ENCODE measurements around the gene SGMS1.
"Not testable (repeated sequence)": the region's sequence is repeated elsewhere in the genome, so short reads cannot be mapped to it uniquely, and the experiment has no call there.

SGMS1 gene

GRCh38 chr10:50286996-50287803 is 336.6 kb downstream of the SGMS1 start:
- no peak for DNase-seq

GRCh38 chr10:50286517-50286916 is 337.2 kb downstream of the SGMS1 start:
- DNase-seq, result no peak

DNA sequence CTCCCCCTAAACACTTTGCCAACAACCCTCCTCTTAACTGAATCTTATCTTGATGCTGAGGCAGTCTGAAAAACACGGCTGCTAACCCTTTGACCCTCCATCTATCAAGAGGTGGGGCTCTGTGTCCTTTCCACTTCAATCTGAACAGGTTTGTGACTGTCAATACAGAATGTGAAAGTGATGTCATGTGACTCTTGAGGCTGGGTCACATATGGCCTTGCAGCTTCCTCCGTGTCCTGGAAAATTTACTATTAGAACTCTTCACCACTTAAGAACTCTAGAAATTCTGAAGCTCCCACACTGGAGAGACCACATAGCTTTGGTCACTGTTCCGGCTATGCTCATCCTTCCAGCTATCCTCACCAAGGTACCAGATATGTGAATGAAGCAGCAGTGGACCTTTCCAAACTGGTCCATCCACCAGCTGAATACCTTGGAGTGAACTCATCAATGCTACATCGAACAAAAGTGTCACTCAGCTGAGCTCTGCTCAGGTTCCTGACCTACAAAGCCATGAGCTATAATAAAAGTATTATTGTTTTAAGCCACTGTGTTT is 341.7 kb downstream of the SGMS1 start:
- DNase-seq, result no peak

DNA sequence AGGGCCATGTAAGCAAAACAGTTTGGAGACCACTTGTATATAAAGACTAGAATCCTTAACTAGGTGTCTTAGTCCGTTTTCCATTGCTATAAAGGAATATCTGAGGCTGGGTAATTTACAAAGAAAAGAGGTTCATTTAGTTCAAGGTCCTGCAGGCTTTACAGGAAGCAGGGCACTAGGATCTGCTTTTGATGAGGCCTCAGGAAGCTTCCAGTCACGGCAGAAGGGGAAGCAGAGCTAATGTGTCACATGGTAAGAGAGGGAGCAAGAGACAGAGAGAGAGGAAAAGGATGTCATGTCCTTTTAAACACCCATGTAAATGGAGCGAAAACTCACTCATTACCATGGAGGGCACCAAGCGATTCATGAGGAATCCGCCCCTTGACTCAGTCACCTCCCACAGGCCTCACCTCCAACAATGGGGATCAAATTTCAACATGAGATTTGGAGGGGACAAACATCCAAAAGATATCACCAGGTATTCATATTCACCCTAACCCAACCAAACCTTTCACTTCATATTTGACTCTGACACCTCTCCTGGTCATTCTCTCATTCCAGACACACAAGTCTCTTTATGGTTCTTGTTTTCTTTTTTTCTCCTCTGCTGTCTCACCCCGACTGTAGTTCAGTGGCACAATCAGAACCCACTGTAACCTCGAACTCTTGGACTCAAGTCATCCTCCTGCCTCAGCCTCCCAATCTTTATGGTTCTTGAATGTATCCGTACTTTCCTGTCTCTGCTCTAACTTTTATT is 342.4 kb downstream of the SGMS1 start:
- DNase-seq, result no peak

DNA sequence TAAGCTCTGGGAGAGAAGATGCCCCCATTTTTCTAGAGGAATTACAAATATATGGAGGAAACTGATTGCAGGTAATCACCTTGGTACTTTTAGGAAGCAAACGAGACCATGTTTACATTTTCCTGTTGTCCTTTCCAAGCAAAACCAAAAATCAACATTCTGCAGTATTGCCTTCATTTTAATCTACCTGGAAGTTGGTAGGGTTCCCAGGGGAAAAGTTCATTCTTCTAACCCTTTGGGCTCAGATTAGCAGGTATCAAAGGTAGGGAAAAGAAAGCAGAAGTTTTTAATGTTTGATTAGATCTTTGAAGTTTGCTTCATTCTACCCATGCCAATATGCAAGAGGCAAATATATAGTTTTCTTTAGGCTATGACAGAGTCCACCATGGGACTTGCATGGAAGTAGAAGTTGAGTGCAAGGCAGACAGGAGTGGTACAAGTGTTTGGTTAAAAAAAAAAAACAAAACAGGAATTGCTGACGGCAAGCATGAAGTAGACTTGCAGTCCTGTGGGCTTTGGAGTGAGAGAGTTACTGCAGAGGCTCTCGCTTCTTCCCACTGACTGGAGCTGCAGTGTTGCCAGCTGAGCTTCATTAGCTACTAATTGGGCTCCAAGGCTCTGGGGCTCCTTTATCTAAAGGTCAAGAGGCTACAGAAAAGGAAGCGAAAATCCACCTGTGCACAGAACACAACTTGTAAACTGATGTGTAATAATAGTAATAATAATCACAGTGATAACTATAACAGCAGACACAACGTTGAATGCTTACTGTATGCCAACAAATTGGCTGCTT is 343.5 kb downstream of the SGMS1 start:
- DNase-seq, result no peak

DNA sequence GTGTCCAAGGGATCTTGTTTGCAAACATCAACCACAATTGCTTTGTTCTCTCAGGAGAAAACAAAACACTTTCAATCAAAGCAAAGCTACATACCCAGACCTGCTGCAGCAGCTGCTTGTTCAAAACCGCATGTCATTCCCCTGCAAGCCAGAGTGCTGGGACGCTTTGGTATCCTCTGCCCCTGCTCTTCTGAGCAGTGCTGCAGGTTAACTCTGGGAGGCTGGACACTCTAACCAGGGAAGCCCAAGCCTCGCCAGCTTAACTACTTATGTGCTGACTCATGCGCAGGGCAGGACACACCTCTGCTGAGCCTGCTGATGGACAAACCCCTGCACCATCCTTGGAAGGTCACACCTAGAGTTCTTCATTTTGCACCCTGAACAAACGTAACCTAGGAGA is 344.3 kb downstream of the SGMS1 start:
- no peak for DNase-seq

DNA sequence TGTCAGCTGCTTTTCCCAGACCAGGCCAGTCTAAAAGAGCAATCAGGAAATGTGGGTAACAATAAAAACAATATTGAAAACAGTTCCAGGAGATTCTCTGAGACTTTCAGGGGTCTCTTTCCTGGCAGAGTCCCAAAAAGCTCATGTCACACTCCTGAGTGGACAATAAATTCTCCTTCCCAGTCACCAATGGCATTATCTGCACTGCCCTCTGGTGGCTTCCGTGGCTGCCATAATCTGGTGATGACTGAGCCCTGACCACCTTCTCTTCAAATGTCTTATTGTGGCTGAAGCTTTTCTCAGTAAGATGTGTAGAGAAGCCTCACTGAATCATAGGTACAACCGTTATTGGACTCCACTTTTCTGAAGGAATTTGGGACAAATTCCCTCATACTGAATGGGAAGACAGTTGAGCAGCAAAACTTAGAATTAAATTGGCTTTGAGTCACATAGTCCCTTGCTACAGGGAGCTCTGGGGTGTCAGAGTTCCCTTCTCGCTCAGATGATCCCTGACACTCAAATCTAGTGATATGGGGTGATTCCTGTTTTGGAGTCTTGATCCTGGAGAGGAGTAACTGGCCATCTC is 348.0 kb downstream of the SGMS1 start:
- DNase-seq, result peak in 1 of 2 donors; percentile 11

- no peak for DNase-seq
These were observed 351.2 kb downstream of the SGMS1 start for GRCh38 chr10:50272531-50272930.

- no peak for DNase-seq
These were observed 352.0 kb downstream of the SGMS1 start for GRCh38 chr10:50271564-50272250.

- not testable (repeated sequence) for DNase-seq
These were observed 355.9 kb downstream of the SGMS1 start for GRCh38 chr10:50267877-50268276.

DNA sequence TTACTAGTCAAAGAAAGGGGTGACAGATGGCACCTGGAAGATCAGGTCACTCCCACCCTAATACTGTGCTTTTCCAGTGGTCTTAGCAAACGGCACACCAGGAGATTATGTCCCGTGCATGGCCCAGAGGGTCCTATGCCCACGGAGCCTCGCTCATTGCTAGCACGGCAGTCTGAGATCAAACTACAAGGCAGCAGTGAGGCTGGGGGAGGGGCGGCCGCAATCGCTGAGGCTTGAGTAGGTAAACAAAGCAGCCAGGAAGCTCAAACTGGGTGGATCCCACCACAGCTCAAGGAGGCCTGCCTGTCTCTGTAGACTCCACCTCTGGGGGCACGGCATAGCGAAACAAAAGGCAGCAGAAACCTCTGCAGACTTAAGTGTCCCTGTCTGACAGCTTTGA is 361.1 kb downstream of the SGMS1 start:
- DNase-seq, result not testable (repeated sequence)

GRCh38 chr10:50260791-50261281 is 362.9 kb downstream of the SGMS1 start:
- peak in 1 of 2 donors; percentile 78 for DNase-seq
